HG03575 (cell line): Measurements from ENCODE around the gene CLBA1.
"Not testable (repeated sequence)": the region's sequence is repeated elsewhere in the genome, so short reads cannot be mapped to it uniquely, and the experiment has no call there.

Experiments used
- ATAC-seq: cut with Tn5 transposase; IDR thresholded peaks from one replicate; pipeline ENCODE4 v1.9.1; 2021; ENCODE audit not compliant: unreplicated experiment, insufficient number of reproducible peaks, low FRiP score; ENCODE audit errors: extremely low read depth

CLBA1 gene

DNA sequence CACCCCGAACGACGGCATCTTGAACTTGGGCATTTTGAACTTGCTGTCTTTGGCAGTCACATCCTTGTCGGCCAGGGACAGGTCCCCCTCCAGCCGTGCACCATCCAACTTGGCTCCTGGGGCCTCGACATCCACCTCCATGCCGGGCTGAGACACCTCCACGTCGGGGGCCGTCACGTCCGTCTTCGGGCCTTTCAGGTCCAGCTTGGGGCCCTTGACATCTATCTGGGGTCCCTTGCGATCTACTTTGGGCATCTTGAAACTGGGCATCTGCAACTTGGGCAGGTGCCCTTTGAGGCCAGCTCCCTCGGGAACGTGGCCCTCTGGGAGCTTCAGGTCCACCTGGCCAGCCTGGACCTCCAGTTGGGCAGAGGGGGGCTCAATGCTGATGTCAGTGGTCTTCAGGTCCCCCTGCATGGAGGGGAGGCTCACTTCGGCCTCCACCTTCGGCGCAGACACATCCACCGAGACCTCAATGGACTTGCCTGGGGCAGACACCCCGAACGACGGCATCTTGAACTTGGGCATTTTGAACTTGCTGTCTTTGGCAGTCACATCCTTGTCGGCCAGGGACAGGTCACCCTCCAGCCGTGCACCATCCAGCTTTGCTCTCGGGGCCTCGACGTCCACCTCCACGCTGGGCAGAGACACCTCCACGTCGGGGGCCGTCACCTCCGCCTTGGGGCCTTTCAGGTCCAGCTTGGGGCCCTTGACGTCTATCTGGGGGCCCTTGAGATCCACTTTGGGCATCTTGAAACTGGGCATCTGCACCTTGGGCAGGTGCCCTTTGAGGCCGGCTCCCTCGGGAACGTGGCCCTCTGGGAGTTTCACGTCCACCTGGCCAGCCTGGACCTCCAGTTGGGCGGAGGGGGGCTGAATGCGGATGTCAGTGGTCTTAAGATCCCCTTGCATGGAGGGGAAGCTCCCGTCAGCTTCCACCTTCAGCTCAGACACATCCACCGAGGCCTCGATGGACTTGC is 39.3 kb upstream of the CLBA1 start:
- ATAC-seq: not testable (repeated sequence)

DNA sequence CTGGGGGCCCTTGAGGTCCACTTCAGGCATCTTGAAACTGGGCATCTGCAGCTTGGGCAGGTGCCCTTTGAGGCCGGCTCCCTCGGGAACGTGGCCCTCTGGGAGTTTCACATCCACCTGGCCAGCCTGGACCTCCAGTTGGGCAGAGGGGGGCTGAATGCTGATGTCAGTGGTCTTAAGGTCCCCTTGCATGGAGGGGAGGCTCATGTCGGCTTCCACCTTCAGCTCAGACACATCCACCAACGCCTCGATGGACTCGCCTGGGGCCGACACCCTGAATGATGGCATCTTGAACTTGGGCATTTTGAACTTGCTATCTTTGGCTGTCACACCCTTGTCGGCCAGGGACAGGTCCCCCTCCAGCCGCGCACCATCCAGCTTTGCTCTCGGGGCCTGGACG is 38.4 kb upstream of the CLBA1 start:
- not testable (repeated sequence) for ATAC-seq

DNA sequence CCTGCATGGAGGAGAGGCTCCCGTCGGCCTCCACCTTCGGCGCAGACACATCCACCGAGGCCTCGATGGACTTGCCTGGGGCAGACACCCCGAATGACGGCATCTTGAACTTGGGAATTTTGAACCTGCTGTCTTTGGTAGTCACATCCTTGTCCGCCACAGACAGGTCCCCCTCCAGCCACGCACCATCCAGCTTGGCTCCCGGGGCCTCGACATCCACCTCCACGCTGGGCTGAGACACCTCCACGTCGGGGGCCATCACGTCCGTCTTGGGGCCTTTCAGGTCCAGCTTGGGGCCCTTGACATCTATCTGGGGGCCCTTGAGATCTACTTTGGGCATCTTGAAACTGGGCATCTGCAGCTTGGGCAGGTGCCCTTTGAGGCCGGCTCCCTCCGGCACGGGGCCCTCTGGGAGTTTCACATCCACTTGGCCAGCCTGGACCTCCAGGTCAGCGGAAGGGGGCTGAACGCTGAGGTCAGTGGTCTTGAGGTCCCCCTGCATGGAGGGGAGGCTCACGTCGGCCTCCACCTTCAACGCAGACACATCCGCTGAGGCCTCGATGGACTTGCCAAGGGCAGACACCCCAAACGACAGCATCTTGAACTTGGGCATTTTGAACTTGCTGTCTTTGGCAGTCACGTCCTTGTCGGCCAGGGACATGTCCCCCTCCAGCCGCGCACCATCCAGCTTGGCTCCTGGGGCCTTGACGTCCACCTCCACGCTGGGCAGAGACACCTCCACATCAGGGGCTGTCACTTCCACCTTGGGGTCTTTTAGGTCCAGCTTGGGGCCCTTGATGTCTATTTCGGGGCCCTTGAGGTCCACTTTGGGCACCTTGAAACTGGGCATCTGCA is 37.5 kb upstream of the CLBA1 start:
- not testable (repeated sequence) for ATAC-seq

DNA sequence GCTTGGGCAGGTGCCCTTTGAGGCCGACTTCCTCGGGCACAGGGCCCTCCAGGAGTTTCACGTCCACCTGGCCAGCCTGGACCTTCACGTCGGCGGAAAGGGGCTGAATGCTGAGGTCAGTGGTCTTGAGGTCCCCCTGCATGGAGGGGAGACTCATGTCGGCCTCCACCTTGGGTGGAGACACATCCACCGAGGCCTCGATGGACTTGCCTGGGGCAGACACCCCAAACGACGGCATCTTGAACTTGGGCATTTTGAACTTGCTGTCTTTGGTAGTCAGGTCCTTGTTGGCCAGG is 36.9 kb upstream of the CLBA1 start:
- no peak for ATAC-seq

DNA sequence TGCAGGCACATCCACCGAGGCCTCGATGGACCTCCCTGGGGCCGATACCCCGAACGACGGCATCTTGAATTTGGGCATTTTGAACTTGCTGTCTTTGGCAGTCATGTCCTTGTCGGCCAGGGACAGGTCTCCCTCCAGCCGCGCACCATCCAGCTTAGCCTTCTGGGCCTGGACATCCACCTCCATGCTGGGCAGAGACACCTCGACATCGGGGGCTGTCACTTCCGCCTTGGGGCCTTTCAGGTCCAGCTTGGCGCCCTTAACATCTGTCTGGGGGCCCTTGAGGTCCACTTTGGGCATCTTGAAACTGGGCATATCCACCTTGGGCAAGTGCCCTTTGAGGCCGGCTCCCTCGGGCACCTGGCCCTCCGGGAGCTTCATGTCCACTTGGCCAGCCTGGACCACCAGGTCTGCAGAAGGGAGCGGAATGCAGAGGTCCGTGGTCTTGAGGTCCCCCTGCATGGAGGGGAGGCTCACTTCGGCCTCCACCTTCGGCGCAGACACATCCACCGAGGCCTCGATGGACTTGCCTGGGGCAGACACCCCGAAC is 36.1 kb upstream of the CLBA1 start:
- ATAC-seq: not testable (repeated sequence)

DNA sequence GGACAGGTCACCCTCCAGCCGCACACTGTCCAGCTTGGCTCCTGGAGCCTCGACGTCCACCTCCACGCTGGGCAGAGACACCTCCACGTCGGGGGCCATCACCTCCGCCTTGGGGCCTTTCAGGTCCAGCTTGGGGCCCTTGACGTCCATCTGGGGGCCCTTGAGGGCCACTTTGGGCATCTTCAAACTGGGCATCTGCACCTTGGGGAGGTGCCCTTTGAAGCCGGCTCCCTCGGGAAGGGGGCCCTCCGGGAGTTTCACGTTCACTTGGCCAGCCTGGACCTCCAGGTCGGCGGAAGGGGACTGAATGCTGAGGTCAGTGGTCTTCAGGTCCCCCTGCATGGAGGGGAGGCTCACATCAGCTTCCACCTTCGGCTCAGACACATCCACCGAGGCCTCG is 35.6 kb upstream of the CLBA1 start:
- no peak for ATAC-seq

DNA sequence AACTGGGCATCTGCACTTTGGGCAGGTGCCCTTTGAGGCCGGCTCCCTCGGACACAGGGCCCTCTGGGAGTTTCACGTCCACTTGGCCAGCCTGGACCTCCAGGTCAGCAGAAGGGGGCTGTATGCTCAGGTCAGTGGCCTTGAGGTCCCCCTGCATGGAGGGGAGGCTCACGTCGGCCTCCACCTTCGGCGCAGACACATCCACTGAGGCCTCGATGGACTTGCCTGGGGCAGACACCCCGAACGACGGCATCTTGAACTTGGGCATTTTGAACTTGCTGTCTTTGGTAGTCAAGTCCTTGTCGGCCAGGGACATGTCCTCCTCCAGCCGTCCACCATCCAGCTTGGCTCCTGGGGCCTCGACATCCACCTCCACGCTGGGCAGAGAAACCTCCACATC is 34.9 kb upstream of the CLBA1 start:
- not testable (repeated sequence) for ATAC-seq

DNA sequence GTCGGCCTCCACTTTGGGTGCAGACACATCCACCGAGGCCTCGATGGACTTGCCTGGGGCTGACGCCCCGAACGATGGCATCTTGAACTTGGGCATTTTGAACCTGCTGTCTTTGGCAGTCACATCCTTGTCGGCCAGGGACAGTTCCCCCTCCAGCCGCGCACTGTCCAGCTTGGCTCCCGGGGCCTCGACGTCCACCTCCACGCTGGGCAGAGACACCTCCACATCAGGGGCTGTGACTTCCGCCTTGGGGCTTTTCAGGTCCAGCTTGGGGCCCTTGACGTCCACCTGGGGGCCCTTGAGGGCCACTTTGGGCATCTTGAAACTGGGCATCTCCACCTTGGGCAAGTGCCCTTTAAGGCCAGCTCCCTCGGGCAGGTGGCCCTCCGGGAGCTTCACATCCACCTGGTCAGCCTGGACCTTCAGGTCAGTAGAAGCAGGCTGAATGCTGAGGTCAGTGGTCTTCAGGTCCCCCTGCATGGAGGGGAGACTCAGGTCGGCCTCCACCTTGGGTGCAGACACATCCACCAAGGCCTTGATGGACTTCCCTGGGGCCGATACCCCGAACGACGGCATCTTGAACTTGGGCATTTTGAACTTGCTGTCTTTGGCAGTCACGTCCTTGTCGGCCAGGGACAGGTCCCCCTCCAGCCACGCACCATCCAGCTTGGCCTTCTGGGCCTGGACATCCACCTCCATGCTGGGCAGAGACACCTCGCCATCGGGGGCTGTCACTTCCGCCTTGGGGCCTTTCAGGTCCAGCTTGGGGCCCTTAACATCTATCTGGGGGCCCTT is 33.5 kb upstream of the CLBA1 start:
- not testable (repeated sequence) for ATAC-seq

DNA sequence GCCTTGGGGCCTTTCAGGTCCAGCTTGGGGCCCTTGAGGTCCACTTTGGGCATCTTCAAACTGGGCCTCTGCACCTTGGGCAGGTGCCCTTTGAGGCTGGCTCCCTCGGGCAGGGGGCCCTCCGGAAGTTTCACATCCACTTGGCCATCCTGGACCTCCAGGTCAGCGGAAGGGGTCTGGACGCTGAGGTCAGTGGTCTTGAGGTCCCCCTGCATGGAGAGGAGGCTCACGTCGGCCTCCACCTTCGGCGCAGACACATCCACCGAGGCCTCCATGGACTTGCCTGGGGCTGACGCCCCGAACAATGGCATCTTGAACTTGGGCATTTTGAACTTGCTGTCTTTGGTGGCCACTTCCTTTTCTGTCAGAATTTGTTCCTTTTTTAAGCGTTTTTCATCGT is 32.5 kb upstream of the CLBA1 start:
- no peak for ATAC-seq

DNA sequence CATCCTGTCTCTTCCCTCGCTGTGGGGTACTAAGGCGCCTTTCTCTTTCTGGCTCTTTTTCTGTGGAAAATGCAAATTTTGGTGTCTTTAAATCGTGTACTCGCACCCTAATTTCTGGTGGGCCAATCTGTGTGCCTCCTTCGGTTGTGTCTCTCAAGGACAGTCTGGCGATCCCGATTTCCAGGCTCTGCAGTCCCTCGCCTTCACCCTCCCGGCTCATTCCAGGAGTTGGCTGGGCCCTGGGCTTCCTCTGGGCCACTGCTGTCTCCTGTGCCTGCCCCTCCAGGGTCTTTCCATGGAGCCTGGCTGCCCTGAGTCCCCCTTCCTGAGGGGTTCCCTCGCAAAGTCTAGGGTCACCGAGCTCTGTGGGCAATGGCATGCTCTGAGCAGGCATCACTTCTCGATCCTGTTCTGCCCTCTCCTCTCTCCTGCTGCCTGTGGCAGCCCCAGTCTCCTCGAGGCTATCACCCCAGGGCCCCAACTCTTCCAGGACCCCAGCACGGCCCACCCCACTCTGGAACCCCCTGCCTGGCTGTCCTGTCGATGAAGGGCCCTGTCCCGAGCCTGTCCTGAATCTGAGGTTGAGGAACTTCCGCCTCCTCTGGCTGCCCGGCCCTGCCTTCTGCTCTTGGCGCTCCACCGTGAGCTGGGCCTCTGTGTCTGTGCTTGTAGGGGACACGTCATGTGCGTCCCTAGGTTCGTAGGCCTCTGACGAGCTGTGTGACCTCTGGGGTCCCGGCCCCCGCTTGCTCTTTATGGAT is 31.5 kb upstream of the CLBA1 start:
- no peak for ATAC-seq

DNA sequence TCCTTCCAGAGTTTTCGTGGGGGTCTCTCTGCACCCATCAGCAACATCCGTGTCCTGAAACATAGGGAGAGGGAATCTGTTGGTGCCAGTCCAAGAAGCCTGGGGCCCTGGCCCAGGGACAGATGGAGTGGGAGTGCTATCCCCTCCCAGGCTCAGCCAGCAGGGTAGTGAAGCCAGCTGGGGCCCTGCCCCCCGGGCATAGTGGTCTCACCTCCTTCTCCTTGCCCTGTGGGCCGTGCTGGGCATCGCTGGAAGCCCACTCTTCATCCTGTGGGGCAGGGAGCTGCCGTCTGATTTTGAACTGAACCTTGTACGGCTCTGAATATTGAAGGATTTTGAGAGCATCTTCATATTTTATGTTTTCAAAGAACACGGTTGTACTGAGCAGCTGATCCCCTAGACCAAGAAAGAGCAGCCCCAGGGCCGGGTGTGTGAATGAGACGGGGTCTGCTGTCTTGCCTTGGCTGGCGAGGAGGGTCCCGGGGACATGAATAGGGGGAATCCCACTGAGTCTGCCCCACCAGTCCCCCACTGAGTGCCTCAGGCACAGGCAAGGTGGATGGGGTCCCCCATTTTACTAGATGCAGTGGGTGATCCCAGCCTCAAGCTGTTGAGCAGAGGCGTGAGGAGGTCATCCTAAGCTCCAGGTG is 30.7 kb upstream of the CLBA1 start:
- no peak for ATAC-seq

DNA sequence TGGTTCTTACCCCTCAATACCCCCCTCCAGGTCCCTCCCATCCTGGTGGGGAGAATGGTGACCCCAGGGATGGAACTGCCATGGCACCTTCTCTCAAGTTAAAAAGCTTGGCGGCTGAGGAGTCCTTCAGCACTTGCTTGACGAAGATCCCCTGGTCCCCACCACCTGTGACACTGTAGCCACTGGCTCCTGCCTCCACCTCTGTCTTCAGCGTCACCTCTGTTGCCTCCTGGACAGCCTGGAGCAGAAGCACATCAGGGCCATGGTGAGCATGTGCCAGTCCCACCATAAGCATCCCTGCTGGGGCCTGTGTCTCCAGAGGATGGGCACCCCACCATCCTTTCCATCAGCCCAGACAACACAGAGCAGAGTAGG is 30.2 kb upstream of the CLBA1 start:
- ATAC-seq: no peak

DNA sequence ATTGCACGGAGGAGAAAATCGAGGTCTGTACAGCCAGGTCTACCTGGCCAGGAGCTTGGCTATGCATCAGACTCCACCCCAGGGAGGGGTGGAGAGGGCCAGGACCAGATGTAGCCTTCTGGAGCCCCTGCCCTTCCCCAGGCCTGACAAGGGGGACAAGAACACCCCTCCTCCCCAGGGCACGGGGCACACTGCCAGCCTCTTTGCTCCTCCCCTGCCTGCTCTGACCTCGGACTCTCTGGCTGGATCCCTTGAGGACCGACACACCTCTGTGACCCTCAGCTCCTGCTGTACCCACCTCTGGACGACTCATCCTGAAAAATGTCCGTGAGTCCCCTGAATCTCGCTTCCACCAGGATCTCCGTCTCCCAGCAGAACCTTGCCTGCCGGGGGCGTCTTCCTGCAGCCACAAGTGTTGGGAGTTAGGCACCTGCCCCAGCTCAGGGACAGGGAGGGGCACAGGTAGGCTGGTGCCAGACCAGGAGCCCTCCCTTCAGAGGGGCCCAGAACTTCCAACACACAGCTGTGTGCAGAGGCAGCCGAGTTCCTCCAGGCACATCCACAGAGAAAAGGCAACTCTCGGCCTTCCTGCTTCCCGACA is 29.2 kb upstream of the CLBA1 start:
- ATAC-seq: no peak

DNA sequence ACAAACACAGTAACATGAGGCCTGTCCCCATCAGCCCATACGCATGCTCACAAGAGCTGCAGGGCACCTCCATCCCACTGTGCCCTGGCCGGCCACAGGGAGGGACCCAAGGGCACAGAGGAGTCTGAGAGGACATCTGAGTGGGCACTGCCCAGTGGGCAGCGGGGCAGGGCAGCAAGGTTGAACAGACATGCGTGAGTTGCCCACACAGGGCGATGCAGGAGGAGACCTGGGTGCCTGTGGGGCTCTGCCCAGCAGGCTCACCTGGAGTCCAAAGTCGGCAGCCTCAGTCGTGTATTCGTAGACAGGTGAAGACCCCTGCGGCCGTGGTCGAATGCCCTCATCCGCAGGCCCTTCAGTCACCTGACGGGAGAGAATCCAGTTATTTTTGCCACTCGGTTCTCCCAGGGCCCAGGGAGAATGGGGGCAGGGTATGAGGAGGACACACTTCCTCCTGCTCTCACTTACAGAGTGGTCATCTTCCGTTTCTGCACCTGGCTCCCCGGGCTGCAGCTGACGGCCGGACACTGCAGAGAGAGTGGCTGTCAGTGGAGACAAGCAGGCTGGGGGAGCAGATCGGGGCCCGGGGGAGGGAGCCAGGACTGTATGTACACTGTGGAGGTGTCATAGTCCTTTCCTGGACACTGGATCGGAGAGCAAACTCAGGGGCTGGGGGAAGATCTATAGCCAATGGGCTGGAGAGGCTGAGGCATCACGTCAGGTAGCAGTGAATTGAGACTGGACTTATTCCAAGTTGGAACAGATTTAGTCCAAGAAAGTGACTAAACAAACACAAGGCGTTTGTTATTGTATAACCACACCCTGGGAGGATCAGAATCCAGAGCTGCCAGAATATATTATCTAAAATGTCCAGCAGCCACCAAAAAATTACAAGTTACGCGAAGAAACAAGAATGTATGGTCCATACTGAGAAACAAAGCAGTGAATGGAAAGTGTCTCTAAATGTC is 28.2 kb upstream of the CLBA1 start:
- ATAC-seq: no peak

DNA sequence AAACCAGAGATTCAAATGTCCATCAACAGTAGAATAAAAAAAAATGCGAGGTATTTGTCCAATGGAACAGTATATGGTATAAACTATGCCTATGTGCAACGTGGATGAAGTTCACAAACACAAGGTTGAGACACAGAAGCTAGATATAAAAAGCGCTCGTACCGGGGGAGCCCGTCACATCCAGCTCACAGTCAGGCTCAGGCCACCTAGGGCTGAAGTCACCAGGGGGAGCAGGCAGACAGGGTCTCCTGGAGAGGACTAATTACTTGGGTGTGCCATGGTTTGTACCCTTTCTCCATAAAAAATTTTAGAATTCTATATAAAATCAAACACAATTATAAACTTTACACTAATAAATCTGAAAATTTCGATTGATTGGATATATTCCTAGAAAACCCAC is 21.0 kb upstream of the CLBA1 start:
- ATAC-seq: no peak

DNA sequence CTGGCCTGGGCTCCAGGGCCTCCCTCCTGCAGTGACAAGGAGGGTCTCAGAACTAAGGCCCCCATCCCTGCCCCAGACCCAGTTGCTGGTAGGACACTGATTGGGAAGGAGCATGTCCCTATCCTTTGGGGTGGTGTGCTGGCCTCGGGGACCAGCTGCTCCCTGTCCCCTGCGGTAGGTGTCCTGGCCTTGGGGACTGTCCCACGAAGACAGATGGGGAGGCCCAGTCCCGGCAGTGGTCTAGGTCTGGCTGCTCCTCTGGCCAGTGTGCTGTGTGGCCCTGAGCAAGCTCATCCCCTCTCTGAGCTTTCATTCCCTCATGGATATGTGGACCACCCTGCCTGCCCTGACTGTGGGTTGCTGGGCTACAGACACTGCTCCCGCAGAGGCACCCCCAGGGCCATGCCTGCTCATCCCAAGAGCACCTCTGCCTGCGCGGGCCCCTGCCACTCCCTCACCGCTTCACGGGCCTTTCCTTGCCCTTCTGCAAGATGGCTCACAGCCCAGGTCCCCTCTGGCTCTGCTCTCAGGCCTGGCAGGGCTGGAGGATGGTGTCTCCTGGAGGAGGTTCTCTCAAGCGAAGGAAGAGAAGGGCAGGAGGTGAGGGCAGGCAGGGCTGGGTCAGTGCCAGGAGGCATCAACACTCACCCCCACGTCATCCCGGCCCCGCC is 19.9 kb upstream of the CLBA1 start:
- no peak for ATAC-seq
